ENCODE data around the gene TRIO. TPM values are rescaled to one million over a fixed set of nuclear protein-coding genes. Genes with fewer than 3 reads are reported as not detected.

TRIO gene
- total RNA-seq, 1 experiment from 2014 or later: 68.4 TPM

- TF ChIP-seq POLR2A (IDR thresholded peaks at IDR 0.05; ENCODE audit: borderline replicate concordance, extremely low read depth, insufficient read depth, insufficient read length) (no peak), CEBPB (IDR thresholded peaks at IDR 0.05; ENCODE audit: low read depth) (no peak), EZH2 (IDR thresholded peaks at IDR 0.05) (no peak)
- TF ChIP-seq, protein P1, sequence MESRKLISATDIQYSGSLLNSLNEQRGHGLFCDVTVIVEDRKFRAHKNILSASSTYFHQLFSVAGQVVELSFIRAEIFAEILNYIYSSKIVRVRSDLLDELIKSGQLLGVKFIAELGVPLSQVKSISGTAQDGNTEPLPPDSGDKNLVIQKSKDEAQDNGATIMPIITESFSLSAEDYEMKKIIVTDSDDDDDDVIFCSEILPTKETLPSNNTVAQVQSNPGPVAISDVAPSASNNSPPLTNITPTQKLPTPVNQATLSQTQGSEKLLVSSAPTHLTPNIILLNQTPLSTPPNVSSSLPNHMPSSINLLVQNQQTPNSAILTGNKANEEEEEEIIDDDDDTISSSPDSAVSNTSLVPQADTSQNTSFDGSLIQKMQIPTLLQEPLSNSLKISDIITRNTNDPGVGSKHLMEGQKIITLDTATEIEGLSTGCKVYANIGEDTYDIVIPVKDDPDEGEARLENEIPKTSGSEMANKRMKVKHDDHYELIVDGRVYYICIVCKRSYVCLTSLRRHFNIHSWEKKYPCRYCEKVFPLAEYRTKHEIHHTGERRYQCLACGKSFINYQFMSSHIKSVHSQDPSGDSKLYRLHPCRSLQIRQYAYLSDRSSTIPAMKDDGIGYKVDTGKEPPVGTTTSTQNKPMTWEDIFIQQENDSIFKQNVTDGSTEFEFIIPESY (IDR thresholded peaks at IDR 0.05; ENCODE audit: extremely low read depth, insufficient replicate concordance, low read length): no peak
- RAD21 ChIA-PET (ENCODE audit: low non-redundant PET in 1 of 2, low total read pairs in 2 of 2, uncharacterized antibody in 2 of 2, unreplicated experiment in 2 of 2): no interaction called here
- Histone ChIP-seq H3K9me3 (ENCODE audit: control insufficient read depth in 1 of 2, insufficient read depth in 1 of 2, low read depth in 1 of 2, low read length in 2 of 2) (no peaks in the 10 kb centered on the region), H3K9ac (ENCODE audit: low read length) (no peak overlapping the region), H2AFZ (ENCODE audit: low read depth, low read length, poor library complexity, severe bottlenecking) (no peak overlapping the region), H3K4me1 (ENCODE audit: control insufficient read depth in 1 of 2, insufficient read depth in 2 of 2, low read length in 2 of 2) (peaks cover 0 to 8% of the 10 kb centered on the region in 2 experiments; a peak in 1 of 4 replicates), H3K4me2 (ENCODE audit: low read length) (no peak overlapping the region), H3K4me3 (replicated peaks in 1 of 2; ENCODE audit: low read depth in 1 of 2, low read length in 2 of 2) (no peak overlapping the region), H3K27me3 (ENCODE audit: insufficient read depth, low read length) (no peaks in the 10 kb centered on the region), H3K79me2 (ENCODE audit: insufficient read depth, low read length) (no peaks in the 10 kb centered on the region), H3K36me3 (ENCODE audit: control insufficient read depth in 1 of 2, insufficient read depth in 2 of 2, low read length in 2 of 2) (peaks cover 16 to 18% of the 10 kb centered on the region in 2 experiments), H3K9me2 (ENCODE audit: insufficient read depth) (no peaks in the 10 kb centered on the region), H3K27ac (ENCODE audit: low read depth, low read length) (no peak overlapping the region), H4K20me1 (ENCODE audit: insufficient read depth) (no peaks in the 10 kb centered on the region)
- intact Hi-C loops (cut with micrococcal nuclease): loop anchor here (10.0 kb wide), 1 partner anchor 619 kb away; no protein-coding TSS in a partner anchor
- CTCF ChIA-PET: interaction anchor here (1.4 kb wide), 1 partner anchor 253 kb away, joined by 7 read pairs; no protein-coding TSS in a partner anchor
- BruUV-seq (replicated peaks): no TSS peak
- ATAC-seq (no peak), DNase-seq (ENCODE audit: low read depth, low spot score) (no peak)
- POLR2A ChIA-PET: no interaction called here
These were observed 252.3 kb downstream of the TRIO start for GRCh38 chr5:14395411-14395810.

GRCh38 chr5:14396066-14396465, 252.9 kb downstream of the TRIO start:
- Histone ChIP-seq H3K4me2 (ENCODE audit: low read length) (no peak overlapping the region), H3K27ac (ENCODE audit: low read depth, low read length) (no peak overlapping the region), H3K9me3 (ENCODE audit: control insufficient read depth in 1 of 2, insufficient read depth in 1 of 2, low read depth in 1 of 2, low read length in 2 of 2) (no peaks in the 10 kb centered on the region), H3K9ac (ENCODE audit: low read length) (no peak overlapping the region), H3K4me3 (replicated peaks in 1 of 2; ENCODE audit: low read depth in 1 of 2, low read length in 2 of 2) (no peak overlapping the region), H3K27me3 (ENCODE audit: insufficient read depth, low read length) (no peaks in the 10 kb centered on the region), H4K20me1 (ENCODE audit: insufficient read depth) (no peaks in the 10 kb centered on the region), H3K9me2 (ENCODE audit: insufficient read depth) (no peaks in the 10 kb centered on the region), H3K36me3 (ENCODE audit: control insufficient read depth in 1 of 2, insufficient read depth in 2 of 2, low read length in 2 of 2) (peaks cover 11 to 19% of the 10 kb centered on the region in 2 experiments), H3K79me2 (ENCODE audit: insufficient read depth, low read length) (no peaks in the 10 kb centered on the region), H3K4me1 (ENCODE audit: control insufficient read depth in 1 of 2, insufficient read depth in 2 of 2, low read length in 2 of 2) (peaks cover 0 to 8% of the 10 kb centered on the region in 2 experiments; a peak in 1 of 4 replicates), H2AFZ (ENCODE audit: low read depth, low read length, poor library complexity, severe bottlenecking) (no peak overlapping the region)
- POLR2A ChIA-PET: interaction anchor here (0.6 kb wide), 1 partner anchor 24 kb away, joined by 4 read pairs; no protein-coding TSS in a partner anchor
- CTCF ChIA-PET: interaction anchor here (1.4 kb wide), 1 partner anchor 252 kb away, joined by 7 read pairs; no protein-coding TSS in a partner anchor
- intact Hi-C loops (cut with micrococcal nuclease): loop anchor here (10.0 kb wide), 1 partner anchor 619 kb away; no protein-coding TSS in a partner anchor
- DNase-seq (ENCODE audit: low read depth, low spot score) (no peak), ATAC-seq (no peak)
- TF ChIP-seq SIN3A (IDR thresholded peaks at IDR 0.05; ENCODE audit: low read depth): no peak
- TF ChIP-seq, protein P2, sequence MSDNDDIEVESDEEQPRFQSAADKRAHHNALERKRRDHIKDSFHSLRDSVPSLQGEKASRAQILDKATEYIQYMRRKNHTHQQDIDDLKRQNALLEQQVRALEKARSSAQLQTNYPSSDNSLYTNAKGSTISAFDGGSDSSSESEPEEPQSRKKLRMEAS (IDR thresholded peaks at IDR 0.05): no peak
- TF ChIP-seq EZH2 (IDR thresholded peaks at IDR 0.05): no peak
- no peak for TF ChIP-seq TCF7L2 (IDR thresholded peaks at IDR 0.05; ENCODE audit: borderline replicate concordance, extremely low read depth, insufficient read depth, insufficient read length)
- TF ChIP-seq, protein P3, sequence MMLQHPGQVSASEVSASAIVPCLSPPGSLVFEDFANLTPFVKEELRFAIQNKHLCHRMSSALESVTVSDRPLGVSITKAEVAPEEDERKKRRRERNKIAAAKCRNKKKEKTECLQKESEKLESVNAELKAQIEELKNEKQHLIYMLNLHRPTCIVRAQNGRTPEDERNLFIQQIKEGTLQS (IDR thresholded peaks at IDR 0.05): no peak
- no peak for TF ChIP-seq JUND (IDR thresholded peaks at IDR 0.05)
- TF ChIP-seq ZFX (IDR thresholded peaks at IDR 0.05): no peak
- TF ChIP-seq ELF1 (IDR thresholded peaks at IDR 0.05; ENCODE audit: borderline replicate concordance, low read depth): no peak
- no peak for TF ChIP-seq RAD21 (IDR thresholded peaks at IDR 0.05; ENCODE audit: low read depth)
- no peak for TF ChIP-seq CEBPB (IDR thresholded peaks at IDR 0.05; ENCODE audit: low read depth)
- TF ChIP-seq SP1 (IDR thresholded peaks at IDR 0.05; ENCODE audit: low read depth): no peak
- no peak for TF ChIP-seq CBX3 (IDR thresholded peaks at IDR 0.05; ENCODE audit: low read depth)
- TF ChIP-seq FOSL1 (IDR thresholded peaks at IDR 0.05; ENCODE audit: low read depth): no peak
- TF ChIP-seq EZH2phosphoT487 (IDR thresholded peaks at IDR 0.05; ENCODE audit: borderline replicate concordance): no peak
- TF ChIP-seq EGR1 (IDR thresholded peaks at IDR 0.05; ENCODE audit: low read depth): no peak
- no peak for TF ChIP-seq POLR2AphosphoS5 (IDR thresholded peaks at IDR 0.05; ENCODE audit: low read depth, low read length)
- TF ChIP-seq POLR2A (IDR thresholded peaks at IDR 0.05; ENCODE audit: borderline replicate concordance, extremely low read depth, insufficient read depth, insufficient read length): no peak
- RAD21 ChIA-PET (ENCODE audit: low non-redundant PET in 1 of 2, low total read pairs in 2 of 2, uncharacterized antibody in 2 of 2, unreplicated experiment in 2 of 2): no interaction called here
- no TSS peak for BruUV-seq (replicated peaks)

All from HCT116 (cell line).